Measurements from ENCODE around the gene TRMT11.
A peak's percentile ranks its signal among the peaks of the same experiment; 100 is the strongest.

TRMT11 gene

DNA sequence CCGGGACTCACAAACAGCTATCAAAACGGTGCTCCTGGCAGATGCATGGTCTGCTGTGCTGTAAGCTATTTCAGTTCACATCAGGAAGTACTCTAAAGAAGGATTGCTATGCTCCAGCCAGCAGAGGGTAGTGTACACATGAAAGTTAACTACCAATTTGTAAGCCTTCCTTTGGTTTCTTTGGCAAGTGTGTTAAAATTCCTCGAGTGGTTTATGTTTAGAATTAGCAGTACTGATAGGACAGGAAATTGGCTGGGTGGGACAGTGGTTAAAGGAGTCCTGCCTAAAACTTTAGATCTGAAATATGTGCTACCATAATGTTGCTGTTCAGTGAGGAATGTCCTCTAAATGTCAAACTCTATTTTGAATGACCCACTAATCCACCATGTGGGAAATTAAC, 47.4 kb downstream of the TRMT11 start:
- H3K4me3 ChIP-seq (replicated peaks; ENCODE audit: low read depth, low read length), result no peak overlapping the region
- DNase-seq (ENCODE audit: low read depth), result peak; percentile 93
- TF ChIP-seq CTCF (IDR thresholded peaks at IDR 0.05; ENCODE audit: low read length, missing control alignments), result peak; percentile 89

DNA sequence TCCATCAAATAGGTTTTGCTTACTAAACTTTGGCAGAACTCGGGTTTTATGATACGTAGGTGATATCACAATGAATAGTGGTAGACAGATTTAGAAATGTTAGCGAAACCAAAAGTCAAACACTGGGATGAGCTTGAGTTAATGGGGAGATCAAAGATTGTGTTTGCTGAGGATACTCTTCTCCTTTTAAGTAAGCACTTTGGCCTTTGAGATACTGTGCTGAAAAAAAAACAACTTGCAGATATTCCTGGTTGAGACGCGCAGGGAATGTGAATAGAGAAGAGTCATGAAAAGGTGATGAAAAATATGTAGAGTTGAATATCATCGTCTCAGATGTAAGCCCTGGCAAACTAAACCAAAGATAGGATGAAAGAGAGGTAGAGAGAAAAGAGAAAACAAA, 48.3 kb downstream of the TRMT11 start:
- no peak overlapping the region for H3K4me3 ChIP-seq (replicated peaks; ENCODE audit: low read depth, low read length)
- TF ChIP-seq CTCF (IDR thresholded peaks at IDR 0.05; ENCODE audit: low read length, missing control alignments), result no peak
- no peak for DNase-seq (ENCODE audit: low read depth)

- no peak overlapping the region for H3K4me3 ChIP-seq (replicated peaks; ENCODE audit: low read depth, low read length)
- no peak for TF ChIP-seq CTCF (IDR thresholded peaks at IDR 0.05; ENCODE audit: low read length, missing control alignments)
- no peak for DNase-seq (ENCODE audit: low read depth)
These were observed 49.4 kb downstream of the TRMT11 start for GRCh38 chr6:126035764-126036163.

DNA sequence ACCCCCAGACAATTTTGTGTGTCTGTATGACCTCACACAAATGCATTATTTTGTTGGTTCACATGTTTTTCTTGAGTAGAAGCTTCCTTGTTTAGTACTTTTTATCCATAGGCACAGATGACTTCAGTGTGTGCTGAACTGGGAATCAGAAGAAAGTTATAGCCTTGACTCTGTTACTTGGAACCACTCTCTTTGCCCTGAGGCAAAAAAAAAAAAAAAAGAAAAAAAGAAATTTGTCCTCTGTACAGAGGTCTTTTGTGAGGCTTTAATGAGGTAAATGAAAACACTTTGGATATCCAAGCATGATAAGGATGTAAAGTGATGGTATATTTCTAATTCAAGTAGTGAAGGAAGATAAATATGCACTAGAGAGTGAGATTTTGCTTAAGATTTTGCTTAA, 51.9 kb downstream of the TRMT11 start:
- DNase-seq (ENCODE audit: low read depth), result no peak
- TF ChIP-seq CTCF (IDR thresholded peaks at IDR 0.05; ENCODE audit: low read length, missing control alignments), result no peak
- no peak overlapping the region for H3K4me3 ChIP-seq (replicated peaks; ENCODE audit: low read depth, low read length)

- no peak for TF ChIP-seq CTCF (IDR thresholded peaks at IDR 0.05; ENCODE audit: low read length, missing control alignments)
- peak; percentile 60 for DNase-seq (ENCODE audit: low read depth)
- H3K4me3 ChIP-seq (replicated peaks; ENCODE audit: low read depth, low read length), result no peak overlapping the region
These were observed 52.9 kb downstream of the TRMT11 start for GRCh38 chr6:126039284-126039683.

- TF ChIP-seq CTCF (IDR thresholded peaks at IDR 0.05; ENCODE audit: low read length, missing control alignments), result no peak
- DNase-seq (ENCODE audit: low read depth), result no peak
- no peak overlapping the region for H3K4me3 ChIP-seq (replicated peaks; ENCODE audit: low read depth, low read length)
These were observed 54.1 kb downstream of the TRMT11 start for GRCh38 chr6:126040394-126040793.

GRCh38 chr6:126040826-126041225, 54.5 kb downstream of the TRMT11 start:
- DNase-seq (ENCODE audit: low read depth), result peak; percentile 76
- TF ChIP-seq CTCF (IDR thresholded peaks at IDR 0.05; ENCODE audit: low read length, missing control alignments), result no peak
- H3K4me3 ChIP-seq (replicated peaks; ENCODE audit: low read depth, low read length), result no peak overlapping the region

Data from fibroblast of pulmonary artery (primary cell).